Ishikawa (cell line): ENCODE results near the gene KDF1.

Experiments
- CEBPB ChIP-seq: IDR thresholded peaks from 2 replicates; pipeline ENCODE4 v1.6.1; 2012
- CREB1 ChIP-seq: IDR thresholded peaks from 2 replicates; pipeline ENCODE4 v1.6.1; 2012; ENCODE audit warnings: low read depth
- EGR1 ChIP-seq: IDR thresholded peaks from 2 replicates; pipeline ENCODE4 v1.6.1; 2012
- EP300 ChIP-seq: IDR thresholded peaks from 2 replicates; pipeline ENCODE4 v1.6.1; 2012; ENCODE audit warnings: borderline replicate concordance
- FOXM1 ChIP-seq: IDR thresholded peaks from 2 replicates; pipeline ENCODE4 v1.6.1; 2012; ENCODE audit warnings: low read depth, borderline replicate concordance
- NFIC ChIP-seq: IDR thresholded peaks from 2 replicates; pipeline ENCODE4 v1.6.1; 2012
- RAD21 ChIP-seq: IDR thresholded peaks from 2 replicates; pipeline ENCODE4 v1.6.1; 2012; ENCODE audit warnings: low read depth
- TAF1 ChIP-seq: IDR thresholded peaks from 2 replicates; pipeline ENCODE4 v1.6.1; 2012; ENCODE audit warnings: low read depth, mild to moderate bottlenecking
- TCF12 ChIP-seq: IDR thresholded peaks from 2 replicates; pipeline ENCODE4 v1.6.1; 2012; ENCODE audit warnings: low read depth
- TEAD4 ChIP-seq: IDR thresholded peaks from 2 replicates; pipeline ENCODE4 v1.6.1; 2012
- YY1 ChIP-seq: IDR thresholded peaks from 2 replicates; pipeline ENCODE4 v1.6.1; 2012; ENCODE audit warnings: low read depth
- ZBTB7A ChIP-seq: IDR thresholded peaks from 2 replicates; pipeline ENCODE4 v1.6.1; 2012; ENCODE audit warnings: low read depth
- TF ChIP-seq, protein P1 (sequence below): IDR thresholded peaks from 2 replicates; pipeline ENCODE4 v1.6.1; 2012
- TF ChIP-seq, protein P2 (sequence below): IDR thresholded peaks from 2 replicates; pipeline ENCODE4 v1.6.1; 2012; ENCODE audit warnings: low read depth, mild to moderate bottlenecking
- TF ChIP-seq, protein P3 (sequence below): IDR thresholded peaks from 2 replicates; pipeline ENCODE4 v1.6.1; 2012

The KDF1 gene

DNA sequence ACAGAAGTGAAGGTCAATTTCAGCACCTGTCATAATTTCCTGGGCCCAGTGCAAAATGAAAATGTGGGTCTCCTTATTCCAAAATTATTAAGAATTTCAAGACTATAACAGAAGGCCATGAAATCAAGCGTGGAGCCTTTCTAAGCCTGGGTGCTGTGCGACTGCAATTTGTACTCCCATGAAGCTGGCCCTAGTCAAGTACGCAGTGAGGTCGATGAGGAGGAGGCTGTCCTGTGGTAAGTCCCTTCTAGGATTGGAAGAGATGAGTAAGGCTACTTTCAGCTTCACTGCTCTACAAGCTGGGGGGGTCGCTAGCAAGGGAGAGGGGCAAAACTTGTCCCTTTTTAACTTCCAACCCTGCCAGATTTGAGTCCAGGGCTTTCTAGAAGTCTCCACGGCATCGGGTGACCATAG is 39.1 kb downstream of the KDF1 start:
- TF ChIP-seq, protein P1, sequence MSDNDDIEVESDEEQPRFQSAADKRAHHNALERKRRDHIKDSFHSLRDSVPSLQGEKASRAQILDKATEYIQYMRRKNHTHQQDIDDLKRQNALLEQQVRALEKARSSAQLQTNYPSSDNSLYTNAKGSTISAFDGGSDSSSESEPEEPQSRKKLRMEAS, result no peak
- TF ChIP-seq EGR1, result no peak
- TF ChIP-seq, protein P2, sequence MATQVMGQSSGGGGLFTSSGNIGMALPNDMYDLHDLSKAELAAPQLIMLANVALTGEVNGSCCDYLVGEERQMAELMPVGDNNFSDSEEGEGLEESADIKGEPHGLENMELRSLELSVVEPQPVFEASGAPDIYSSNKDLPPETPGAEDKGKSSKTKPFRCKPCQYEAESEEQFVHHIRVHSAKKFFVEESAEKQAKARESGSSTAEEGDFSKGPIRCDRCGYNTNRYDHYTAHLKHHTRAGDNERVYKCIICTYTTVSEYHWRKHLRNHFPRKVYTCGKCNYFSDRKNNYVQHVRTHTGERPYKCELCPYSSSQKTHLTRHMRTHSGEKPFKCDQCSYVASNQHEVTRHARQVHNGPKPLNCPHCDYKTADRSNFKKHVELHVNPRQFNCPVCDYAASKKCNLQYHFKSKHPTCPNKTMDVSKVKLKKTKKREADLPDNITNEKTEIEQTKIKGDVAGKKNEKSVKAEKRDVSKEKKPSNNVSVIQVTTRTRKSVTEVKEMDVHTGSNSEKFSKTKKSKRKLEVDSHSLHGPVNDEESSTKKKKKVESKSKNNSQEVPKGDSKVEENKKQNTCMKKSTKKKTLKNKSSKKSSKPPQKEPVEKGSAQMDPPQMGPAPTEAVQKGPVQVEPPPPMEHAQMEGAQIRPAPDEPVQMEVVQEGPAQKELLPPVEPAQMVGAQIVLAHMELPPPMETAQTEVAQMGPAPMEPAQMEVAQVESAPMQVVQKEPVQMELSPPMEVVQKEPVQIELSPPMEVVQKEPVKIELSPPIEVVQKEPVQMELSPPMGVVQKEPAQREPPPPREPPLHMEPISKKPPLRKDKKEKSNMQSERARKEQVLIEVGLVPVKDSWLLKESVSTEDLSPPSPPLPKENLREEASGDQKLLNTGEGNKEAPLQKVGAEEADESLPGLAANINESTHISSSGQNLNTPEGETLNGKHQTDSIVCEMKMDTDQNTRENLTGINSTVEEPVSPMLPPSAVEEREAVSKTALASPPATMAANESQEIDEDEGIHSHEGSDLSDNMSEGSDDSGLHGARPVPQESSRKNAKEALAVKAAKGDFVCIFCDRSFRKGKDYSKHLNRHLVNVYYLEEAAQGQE, result no peak
- TF ChIP-seq ZBTB7A, result no peak
- no peak for TF ChIP-seq NFIC
- TF ChIP-seq TEAD4, result no peak

DNA sequence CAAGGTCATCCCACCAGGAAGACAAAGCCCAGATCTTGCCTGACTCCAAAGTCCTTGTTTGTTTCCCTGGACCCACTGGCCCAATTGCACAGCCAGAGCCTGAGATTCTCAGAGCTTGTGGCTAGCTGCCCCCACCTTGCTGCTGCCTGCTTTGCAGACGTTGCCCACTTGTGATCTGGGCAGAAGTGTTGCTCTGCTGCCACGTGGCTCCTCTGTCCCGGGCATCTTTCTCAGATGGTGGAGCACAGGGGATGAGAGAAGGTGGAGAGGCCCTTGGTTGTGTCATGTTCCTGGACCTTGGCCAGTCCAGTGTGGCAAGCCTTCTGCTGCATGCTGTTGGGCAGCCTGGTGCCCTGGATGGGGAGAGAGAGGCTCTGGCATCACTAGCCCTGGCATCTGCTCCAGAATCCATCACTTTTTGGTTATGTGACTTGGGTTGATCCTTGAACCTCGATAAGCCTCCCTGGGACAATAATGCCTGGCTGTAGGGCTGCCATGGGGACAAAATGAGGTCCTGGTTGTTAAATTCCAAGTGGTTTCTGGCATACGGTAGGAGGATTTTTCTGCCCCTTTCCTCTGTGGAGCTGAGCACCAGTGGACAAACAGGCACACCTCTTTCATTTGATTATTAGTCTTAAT is 44.9 kb downstream of the KDF1 start:
- no peak for TF ChIP-seq NFIC
- TF ChIP-seq CREB1, result no peak
- no peak for TF ChIP-seq CEBPB
- TF ChIP-seq FOXM1, result no peak
- no peak for TF ChIP-seq TEAD4
- TF ChIP-seq EP300, result no peak
- TF ChIP-seq, protein P2, result no peak
- no peak for TF ChIP-seq RAD21
- no peak for TF ChIP-seq TAF1
- no peak for TF ChIP-seq EGR1
- TF ChIP-seq, protein P3, sequence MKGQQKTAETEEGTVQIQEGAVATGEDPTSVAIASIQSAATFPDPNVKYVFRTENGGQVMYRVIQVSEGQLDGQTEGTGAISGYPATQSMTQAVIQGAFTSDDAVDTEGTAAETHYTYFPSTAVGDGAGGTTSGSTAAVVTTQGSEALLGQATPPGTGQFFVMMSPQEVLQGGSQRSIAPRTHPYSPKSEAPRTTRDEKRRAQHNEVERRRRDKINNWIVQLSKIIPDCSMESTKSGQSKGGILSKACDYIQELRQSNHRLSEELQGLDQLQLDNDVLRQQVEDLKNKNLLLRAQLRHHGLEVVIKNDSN, result no peak
- TF ChIP-seq, protein P1, result no peak
- TF ChIP-seq ZBTB7A, result no peak
- TF ChIP-seq TCF12, result no peak
- no peak for TF ChIP-seq YY1

DNA sequence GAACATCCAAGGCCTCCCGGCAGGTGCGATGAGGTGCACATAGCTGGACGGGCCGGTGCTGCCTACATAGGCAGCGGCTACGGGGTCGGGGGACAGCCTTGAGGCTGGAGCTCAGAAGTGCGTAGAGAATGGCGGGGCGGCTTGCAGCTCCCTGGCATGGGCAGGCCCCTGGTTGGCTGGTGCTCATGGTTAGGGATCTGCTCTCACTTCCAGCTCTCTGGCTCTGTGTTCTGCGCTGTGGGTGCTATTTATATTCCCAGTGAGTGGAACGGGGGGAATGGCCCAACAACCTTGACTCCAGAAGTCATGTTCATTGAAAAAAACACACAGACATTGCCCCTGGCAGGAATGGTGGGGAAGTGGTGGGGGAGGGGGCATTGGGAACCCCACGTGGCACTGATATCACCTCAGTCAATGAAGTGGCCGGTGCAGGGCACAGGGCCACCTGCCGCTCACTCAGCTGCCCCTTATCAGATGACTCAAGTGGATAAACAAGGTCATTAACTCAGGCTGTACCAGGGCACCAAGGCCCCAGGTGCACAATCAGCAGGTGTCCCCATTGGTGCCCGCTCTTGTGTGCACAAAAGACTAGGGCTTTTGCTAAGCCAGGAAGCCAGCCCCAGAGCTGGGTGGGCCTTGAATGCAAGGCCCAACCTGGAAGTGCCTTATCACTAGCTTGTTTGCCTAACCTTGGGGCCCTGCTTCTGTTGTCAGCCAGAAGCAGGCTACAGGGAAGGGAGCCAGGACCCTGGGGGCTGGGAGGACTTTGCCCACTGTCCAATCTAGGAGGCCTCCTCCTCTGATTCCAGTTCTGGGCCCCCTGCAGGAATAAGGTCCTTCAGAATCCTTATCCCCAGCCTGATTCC is 46.3 kb downstream of the KDF1 start, which contains the start of gene NR0B2:
Gene NR0B2, minus strand, starts transcription at position 222 of the 866 bp plus-strand sequence. Its CDS starts 35 bp downstream, at position 187.
- TF ChIP-seq FOXM1 (no peak), NFIC (no peak)

DNA sequence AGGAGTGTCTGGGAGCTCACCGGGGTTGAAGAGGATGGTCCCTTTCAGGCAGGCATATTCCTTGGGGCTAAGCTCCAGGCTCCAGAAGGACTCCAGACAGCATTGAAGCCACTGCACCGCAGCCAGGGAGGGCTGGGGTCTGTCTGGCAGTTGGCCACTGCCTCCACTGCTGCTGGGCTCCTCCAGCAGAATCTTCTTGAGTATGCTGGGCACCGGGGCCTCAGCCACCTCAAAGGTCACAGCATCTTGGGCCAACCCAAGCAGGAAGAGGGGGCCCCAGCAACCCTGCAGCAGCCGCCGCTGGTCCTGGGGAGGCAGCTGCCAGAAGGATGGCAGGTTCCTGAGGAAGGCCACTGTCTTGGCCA is 46.9 kb downstream of the KDF1 start:
- TF ChIP-seq YY1 (no peak), FOXM1 (no peak), CREB1 (no peak), ZBTB7A (no peak), TCF12 (no peak), EGR1 (no peak), NFIC (no peak), CEBPB (no peak), EP300 (no peak), TAF1 (no peak), TEAD4 (no peak), RAD21 (no peak)
- TF ChIP-seq, protein P1, result no peak
- TF ChIP-seq, protein P3, result no peak
- TF ChIP-seq, protein P2, result no peak
